Medulla oblongata (tissue), 1 donor: ENCODE measurements around the gene AKT1S1.

Source experiments
- DNase-seq: peaks from one replicate; pipeline ENCODE4 v3.0.0-alpha.2; 2015; ENCODE audit errors: extremely low spot score

The AKT1S1 gene

GRCh38 chr19:49883094-49883493, 5.9 kb upstream of the AKT1S1 start:
- DNase-seq: no peak

- no peak for DNase-seq
Measured at GRCh38 chr19:49882643-49883042, 5.5 kb upstream of the AKT1S1 start.

- no peak for DNase-seq
Measured at GRCh38 chr19:49881672-49882394, 4.7 kb upstream of the AKT1S1 start.

GRCh38 chr19:49881186-49881585, 4.0 kb upstream of the AKT1S1 start:
- no peak for DNase-seq

GRCh38 chr19:49880162-49880869, 3.2 kb upstream of the AKT1S1 start:
- no peak for DNase-seq

GRCh38 chr19:49879243-49879963, 2.2 kb upstream of the AKT1S1 start:
- DNase-seq: no peak

GRCh38 chr19:49878744-49879070, 1.6 kb upstream of the AKT1S1 start:
- DNase-seq: no peak

DNA sequence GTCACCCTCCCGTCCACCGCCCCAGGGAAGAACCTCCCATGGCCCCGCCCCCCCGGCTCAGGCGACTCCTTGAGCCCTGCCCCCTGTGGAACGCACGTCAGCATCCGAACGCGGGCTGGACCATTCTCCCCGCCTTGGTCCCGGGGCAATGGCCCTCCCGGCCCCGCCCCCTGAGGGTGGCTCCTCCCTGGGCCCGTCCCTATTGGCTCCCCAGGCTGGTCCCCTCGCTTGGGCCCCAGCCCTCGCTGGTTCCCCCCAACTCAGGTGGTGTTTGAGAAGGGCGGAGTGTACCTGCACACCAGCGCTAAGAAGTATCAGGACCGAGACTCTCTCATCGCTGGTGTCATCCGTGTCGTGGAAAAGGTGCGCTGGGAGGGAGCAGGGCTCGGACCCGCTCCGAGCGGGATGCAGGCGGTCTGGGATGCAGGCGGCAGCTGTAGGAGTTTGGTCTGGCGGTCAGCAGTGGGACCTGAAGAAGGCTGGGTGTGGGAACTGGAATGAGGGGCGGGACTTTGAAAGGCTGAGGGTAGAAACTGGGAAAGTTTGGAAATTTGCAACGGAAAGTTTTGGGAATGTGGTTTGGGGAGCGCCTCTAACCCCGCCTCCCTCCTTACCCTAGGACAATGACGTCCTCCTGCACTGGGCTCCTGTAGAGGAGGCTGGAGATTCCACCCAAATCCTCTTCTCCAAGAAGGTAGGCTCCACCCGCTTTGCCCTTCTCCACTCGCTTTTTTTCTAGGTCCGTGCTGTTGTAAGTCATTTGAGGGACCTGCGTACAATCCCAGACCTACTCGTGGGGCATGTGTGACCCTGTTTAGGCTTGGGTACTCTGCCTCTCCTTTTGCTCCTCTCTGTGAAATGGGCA, 956 bp upstream of the AKT1S1 start:
- DNase-seq: peak; percentile 98

DNA sequence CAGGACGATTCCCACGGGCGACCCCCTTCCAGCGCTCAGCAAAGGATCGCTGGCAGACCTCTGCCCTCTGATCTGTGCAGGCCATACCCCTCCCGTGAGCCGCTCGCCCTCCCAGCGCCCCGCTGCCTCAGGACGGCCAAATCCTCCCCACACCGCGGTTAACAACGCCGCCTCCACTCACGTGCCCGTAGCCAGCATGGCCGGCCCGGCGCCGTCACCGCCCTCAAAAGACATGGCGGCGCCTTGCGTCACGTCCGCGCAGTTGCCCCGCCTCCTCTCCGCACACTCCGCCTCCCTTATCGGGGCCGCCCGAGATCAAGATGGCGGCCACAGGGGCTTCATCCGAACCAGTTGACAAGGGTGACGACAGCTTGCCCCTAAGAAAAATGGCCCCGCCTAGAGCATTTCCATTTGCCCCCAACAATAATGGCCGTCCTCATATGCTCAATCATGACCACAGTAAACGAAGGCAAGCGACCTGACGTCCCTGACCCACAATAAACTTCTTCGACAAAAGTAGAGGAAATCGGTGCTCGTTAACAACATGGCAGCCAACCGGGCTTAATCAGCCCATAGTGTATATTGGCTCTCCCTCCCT, 634 bp downstream of the AKT1S1 start:
- DNase-seq: peak; percentile 100

GRCh38 chr19:49875857-49876421, 1.2 kb downstream of the AKT1S1 start:
- peak; percentile 73 for DNase-seq

GRCh38 chr19:49875177-49875576, 2.0 kb downstream of the AKT1S1 start:
- DNase-seq: no peak

DNA sequence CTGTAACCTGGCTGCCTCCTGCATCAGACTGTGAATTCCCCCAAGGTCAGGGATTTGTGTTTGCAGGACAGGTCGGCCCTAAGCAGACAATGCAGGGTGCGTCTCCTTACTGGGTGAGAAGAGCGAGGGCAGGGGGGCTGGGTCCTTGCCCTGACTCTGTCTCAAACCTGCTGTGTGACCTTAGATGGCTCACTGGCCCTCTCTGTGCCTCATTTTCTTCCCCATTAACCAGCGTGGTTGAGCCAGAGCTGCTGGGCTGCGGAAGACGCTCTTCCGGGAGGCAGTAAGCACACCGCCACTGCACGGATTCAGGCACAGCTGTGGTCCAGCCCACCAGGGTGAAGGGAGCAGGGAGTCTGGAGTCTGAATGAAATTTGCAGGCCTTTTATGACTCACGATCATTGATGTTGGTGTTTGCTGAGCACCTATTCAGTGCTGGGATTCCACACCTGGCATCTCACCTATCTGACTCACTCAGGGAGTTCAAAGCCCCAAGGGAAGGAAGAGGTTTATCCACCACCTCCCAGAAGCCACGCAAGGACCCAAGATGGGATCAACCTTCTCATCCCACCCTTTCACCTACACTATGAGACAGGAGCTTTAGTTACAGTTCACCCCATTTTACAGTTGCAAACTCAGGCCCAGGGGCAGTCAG, 2.5 kb downstream of the AKT1S1 start:
- no peak for DNase-seq

GRCh38 chr19:49873834-49874233, 3.3 kb downstream of the AKT1S1 start:
- DNase-seq: no peak

DNA sequence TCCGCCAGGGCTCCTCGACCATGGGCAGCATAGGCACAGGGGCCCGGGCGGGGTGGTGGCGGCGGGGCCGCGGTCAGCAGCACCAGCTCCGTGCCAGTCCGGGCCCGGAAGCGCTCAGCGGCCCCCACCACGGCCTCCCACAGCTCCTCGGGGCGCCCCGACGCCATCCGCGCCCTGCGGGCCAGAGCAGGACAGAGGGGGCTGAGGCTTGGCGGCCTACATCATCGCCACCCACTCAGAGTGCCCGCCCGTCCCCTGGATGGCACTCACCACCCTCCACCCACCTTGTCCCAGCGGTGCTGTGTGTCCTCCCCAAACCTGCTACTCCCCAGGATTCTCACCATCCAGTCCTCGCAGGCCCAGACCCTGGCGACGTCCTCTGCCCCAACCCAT, 4.0 kb downstream of the AKT1S1 start:
- DNase-seq: no peak

DNA sequence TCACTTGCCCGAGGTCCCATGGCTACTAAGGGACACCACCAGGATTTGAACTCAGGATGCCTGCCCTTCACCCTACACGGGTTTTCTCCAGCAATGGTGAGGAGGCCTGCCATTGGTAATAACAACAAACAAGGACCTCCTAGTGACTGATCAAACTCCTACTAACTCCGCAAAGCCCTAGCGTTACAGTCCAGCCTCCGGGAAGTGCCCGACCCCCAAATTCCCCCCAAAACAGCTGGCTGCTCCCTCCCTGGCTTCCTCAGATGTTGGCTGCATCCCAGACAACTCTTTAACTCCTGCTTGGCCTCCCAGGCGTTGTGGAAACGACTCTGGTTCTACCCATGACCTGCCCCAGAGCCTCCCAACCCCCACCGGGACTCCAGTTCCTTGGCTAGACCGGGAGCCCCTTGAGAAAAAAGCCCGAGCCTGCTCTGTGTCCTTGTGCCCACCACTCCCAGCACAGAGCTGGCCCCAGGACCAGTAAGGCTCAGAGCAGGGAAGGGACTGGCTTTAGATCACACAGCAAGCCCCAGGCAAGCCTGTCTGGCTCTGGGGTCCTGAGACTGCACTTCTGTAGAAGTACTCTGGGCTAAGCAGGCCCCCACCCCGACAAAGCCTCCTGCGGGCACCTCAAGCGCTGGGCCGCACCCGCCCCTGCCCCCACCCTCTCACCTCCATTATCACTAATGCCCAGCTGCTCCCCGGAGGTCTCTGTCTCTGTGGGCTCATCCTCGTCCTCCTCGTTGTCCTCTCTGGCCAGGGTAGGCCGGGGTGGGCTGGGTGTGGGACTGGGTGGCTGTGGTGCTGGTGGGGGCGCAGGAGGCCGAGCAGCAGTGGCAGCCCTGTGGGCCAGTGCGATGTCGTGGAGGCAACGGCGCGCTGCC, 4.7 kb downstream of the AKT1S1 start:
- DNase-seq: no peak

DNA sequence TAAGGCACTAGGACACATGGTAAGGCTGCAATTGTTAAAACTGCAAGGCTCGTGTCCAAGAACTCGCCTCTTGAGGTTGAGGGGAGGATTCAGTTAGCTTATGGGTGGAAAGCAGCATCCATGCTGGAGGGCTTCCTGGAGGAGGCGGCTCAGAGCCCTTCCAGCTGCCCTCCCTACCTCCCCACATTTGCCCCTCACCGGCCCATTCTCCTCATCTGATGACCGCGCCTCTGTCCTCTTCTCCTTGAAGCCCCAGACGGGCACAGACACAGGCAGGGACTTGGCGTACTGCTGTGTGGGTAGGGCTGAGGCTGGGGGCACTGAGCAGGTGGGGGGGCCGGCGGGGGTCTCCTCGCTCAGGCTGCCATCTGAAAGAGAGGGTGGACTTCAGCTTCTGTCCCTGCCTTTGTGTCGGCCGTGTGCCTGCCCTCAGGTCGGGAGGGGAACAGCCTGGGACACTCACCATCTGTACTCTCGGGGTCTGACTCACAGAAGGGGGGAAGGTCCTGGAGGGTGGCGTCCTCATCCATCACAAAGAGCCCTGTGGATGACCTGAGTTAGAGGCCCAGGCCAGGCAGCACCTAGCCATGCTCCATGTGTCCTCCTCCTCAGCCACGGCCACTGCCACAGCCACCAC, 5.7 kb downstream of the AKT1S1 start:
- DNase-seq: no peak

DNA sequence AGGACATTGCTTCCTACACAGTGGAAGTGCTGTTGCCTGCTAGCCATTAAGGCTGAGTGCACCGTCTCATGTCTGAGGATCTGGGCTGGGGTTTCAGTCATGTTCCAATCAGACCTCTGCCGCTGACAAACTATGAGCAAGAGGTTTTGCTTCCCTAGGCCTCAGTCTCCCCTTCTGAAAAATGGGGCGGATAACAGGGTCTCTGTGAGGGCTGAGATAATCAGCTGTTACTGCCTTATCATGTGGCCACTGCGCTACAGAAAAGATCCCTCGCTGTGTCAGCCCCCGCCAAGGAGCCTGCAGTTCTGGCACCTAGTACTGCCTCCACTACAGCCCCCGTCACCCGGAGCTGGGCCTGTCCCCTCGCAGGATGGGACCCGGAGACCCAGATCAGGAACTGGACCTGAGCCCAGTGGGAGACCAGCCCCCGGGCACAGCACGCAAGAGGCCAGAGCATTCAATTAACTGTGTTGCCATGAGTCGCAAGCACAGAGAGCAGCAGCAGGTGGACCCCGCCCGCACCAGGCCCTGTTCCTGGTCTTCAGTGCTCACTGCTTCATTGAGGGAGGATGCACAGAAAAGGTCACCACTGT, 6.8 kb downstream of the AKT1S1 start:
- no peak for DNase-seq

GRCh38 chr19:49869484-49870308, 7.5 kb downstream of the AKT1S1 start:
- DNase-seq: peak; percentile 100
